ENCODE data around the gene DMD. TPM values are rescaled to one million over a fixed set of nuclear protein-coding genes. Genes with fewer than 3 reads are reported as not detected.

The DMD gene
- total RNA-seq, 4 donors from 2014 or later, result 18.7 to 69.5 (median 38.5) TPM

DNA sequence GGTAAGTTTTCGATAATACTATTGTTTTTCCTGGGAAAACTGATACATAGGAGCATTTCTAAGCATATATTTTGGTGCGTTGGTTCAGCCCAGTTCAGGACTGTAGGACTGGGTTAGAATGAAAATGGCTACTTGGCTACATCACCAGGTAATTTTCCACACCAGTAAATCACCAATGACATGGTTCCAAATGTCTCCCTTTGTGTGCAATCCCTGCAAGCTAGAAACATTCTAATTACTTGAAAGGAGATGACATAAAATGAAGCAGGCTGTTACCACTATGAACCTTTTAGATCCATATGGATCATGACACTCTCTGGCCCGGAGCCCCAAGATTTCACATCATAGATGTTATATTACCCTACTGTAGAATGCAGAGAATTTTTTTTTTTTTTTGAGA lies 1562.1 kb downstream of the DMD start:
- TF ChIP-seq POLR2A (IDR thresholded peaks at IDR 0.05), result no peak
- TF ChIP-seq, protein P1, sequence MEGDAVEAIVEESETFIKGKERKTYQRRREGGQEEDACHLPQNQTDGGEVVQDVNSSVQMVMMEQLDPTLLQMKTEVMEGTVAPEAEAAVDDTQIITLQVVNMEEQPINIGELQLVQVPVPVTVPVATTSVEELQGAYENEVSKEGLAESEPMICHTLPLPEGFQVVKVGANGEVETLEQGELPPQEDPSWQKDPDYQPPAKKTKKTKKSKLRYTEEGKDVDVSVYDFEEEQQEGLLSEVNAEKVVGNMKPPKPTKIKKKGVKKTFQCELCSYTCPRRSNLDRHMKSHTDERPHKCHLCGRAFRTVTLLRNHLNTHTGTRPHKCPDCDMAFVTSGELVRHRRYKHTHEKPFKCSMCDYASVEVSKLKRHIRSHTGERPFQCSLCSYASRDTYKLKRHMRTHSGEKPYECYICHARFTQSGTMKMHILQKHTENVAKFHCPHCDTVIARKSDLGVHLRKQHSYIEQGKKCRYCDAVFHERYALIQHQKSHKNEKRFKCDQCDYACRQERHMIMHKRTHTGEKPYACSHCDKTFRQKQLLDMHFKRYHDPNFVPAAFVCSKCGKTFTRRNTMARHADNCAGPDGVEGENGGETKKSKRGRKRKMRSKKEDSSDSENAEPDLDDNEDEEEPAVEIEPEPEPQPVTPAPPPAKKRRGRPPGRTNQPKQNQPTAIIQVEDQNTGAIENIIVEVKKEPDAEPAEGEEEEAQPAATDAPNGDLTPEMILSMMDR (IDR thresholded peaks at IDR 0.05), result no peak
- no peak for TF ChIP-seq EP300 (IDR thresholded peaks at IDR 0.05)
- no peak for TF ChIP-seq POLR2AphosphoS5 (IDR thresholded peaks at IDR 0.05)
- Histone ChIP-seq H3K27me3 (no peaks in the 10 kb centered on the region), H3K4me1 (no peaks in the 10 kb centered on the region), H3K36me3 (no peaks in the 10 kb centered on the region), H3K4me3 (no peak overlapping the region), H3K9me3 (no peaks in the 10 kb centered on the region), H3K27ac (no peak overlapping the region)
- WGBS, result 78% methylated on average over 3 of the region's 3 CpGs
- DNase-seq (ENCODE audit: low spot score in 2 of 2), result no peak

DNA sequence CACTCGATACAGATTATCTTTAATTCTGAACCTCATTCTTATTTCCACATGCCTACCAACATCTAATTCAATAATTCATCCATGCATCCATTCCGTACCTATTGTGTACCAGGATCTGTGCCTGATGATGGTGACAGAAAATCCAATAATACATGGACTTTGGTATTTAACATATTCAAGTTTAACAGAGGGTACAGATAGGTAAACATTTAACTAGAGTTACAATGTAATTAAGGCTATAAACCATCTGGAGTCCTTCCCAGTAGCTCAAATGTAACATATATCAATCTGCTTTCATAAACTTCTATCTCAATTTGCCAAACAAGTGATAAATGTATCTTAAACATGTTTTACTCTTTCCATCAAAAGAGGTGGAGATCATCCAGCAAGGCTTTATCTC lies 1578.0 kb downstream of the DMD start:
- WGBS, result 76% methylated on average over 2 of the region's 2 CpGs
- H3K4me1 ChIP-seq, result no peaks in the 10 kb centered on the region
- no peaks in the 10 kb centered on the region for H3K36me3 ChIP-seq
- no peaks in the 10 kb centered on the region for H3K9me3 ChIP-seq
- no peak for DNase-seq (ENCODE audit: low spot score in 2 of 2)
- no peak overlapping the region for H3K4me3 ChIP-seq
- no peaks in the 10 kb centered on the region for H3K27me3 ChIP-seq
- no peak overlapping the region for H3K27ac ChIP-seq
- no peak for TF ChIP-seq EP300 (IDR thresholded peaks at IDR 0.05)
- TF ChIP-seq POLR2AphosphoS5 (IDR thresholded peaks at IDR 0.05), result no peak
- TF ChIP-seq, protein P1 (IDR thresholded peaks at IDR 0.05), result no peak
- TF ChIP-seq POLR2A (IDR thresholded peaks at IDR 0.05), result no peak

DNA sequence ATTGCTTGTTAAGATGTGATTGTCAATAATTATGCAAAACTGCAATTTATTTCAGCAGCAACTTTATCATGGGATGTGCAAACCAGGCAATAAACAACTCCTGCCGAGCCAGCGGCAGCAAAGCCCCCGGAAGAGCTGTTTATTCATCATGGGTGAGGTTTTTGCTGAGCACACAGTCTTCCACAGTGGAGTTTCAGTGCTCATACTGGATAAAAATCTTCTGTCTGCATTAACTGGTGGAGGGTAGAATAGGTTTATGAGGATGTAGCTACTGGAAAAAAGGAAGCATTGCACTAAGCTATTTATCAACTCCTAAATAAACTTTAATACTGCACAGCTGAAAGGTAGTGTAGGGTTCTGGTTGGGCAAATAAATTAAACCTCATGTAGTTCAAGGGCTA lies 1582.2 kb downstream of the DMD start:
- TF ChIP-seq, protein P1 (IDR thresholded peaks at IDR 0.05), result no peak
- TF ChIP-seq POLR2AphosphoS5 (IDR thresholded peaks at IDR 0.05), result no peak
- no peak for TF ChIP-seq POLR2A (IDR thresholded peaks at IDR 0.05)
- TF ChIP-seq EP300 (IDR thresholded peaks at IDR 0.05), result no peak
- WGBS, result 52% methylated on average over 3 of the region's 3 CpGs
- Histone ChIP-seq H3K27ac (no peak overlapping the region), H3K4me1 (no peaks in the 10 kb centered on the region), H3K4me3 (no peak overlapping the region), H3K27me3 (no peaks in the 10 kb centered on the region), H3K9me3 (no peaks in the 10 kb centered on the region), H3K36me3 (no peaks in the 10 kb centered on the region)
- no peak for DNase-seq (ENCODE audit: low spot score in 2 of 2)

DNA sequence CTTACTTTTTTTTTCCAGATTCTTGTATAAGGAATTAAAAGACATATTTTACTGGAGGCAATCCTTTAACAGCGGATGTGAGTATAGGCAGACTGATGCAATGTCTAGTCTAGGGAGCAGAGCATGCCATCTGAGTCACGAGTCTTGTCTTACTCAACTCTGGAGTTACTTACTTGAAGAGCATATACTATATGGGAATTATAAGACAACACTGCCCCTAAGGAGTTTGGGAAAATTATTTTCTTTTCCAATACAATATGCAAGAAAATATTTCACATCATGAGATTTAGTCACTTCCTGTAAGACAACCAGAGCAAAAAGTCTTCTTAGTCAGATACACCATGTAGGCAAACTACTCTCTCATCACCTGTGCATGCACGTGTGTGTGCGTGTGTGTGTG lies 1602.2 kb downstream of the DMD start:
- DNase-seq (ENCODE audit: low spot score in 2 of 2), result no peak
- Histone ChIP-seq H3K4me1 (no peaks in the 10 kb centered on the region), H3K4me3 (no peak overlapping the region), H3K27ac (no peak overlapping the region), H3K9me3 (no peaks in the 10 kb centered on the region), H3K27me3 (no peaks in the 10 kb centered on the region), H3K36me3 (no peaks in the 10 kb centered on the region)
- TF ChIP-seq POLR2A (IDR thresholded peaks at IDR 0.05) (no peak), POLR2AphosphoS5 (IDR thresholded peaks at IDR 0.05) (no peak), EP300 (IDR thresholded peaks at IDR 0.05) (no peak)
- TF ChIP-seq, protein P1 (IDR thresholded peaks at IDR 0.05), result no peak
- 64% methylated on average over 4 of the region's 4 CpGs for WGBS

DNA sequence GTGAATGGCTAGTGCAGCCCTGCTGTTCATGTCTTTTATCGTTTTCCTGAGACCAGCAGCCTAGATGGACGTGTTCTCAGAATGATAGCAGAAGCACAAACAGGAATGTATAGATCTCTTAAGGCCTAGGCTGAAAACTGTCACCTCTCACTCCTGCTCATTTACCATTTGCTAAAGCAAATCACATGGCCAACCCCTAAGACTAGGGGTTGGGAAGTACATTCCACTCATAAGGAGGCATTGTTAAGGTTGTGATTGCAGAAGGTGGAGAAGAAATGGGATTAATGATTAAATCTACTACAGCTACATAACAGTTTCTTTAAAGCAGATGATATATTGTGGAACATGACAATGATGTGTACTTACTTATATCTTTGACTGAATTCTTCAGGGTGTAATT lies 1602.7 kb downstream of the DMD start:
- Histone ChIP-seq H3K9me3 (no peaks in the 10 kb centered on the region), H3K4me3 (no peak overlapping the region), H3K27me3 (no peaks in the 10 kb centered on the region), H3K36me3 (no peaks in the 10 kb centered on the region), H3K27ac (no peak overlapping the region), H3K4me1 (no peaks in the 10 kb centered on the region)
- WGBS, result 77% methylated on average over 2 of the region's 2 CpGs
- TF ChIP-seq, protein P1 (IDR thresholded peaks at IDR 0.05), result no peak
- TF ChIP-seq POLR2AphosphoS5 (IDR thresholded peaks at IDR 0.05) (no peak), EP300 (IDR thresholded peaks at IDR 0.05) (no peak), POLR2A (IDR thresholded peaks at IDR 0.05) (no peak)
- no peak for DNase-seq (ENCODE audit: low spot score in 2 of 2)
